ENCODE data around the gene ERI2. TPM values are rescaled to one million over a fixed set of nuclear protein-coding genes. Genes with fewer than 3 reads are reported as not detected.

Gene ERI2
- 10 to 100 TPM; 15.0 to 15.4 TPM for total RNA-seq

- peaks cover 23% of the 10 kb centered on the region for H3K36me3 Mint-ChIP-seq (ENCODE audit: low read depth)
- H3K4me3 Mint-ChIP-seq: peak within 1 kb of the TSS; percentile 97
- peak within 1 kb of the TSS; percentile 95 for H3K27ac Mint-ChIP-seq
- ATAC-seq: peak; percentile 90
- CTCF ChIA-PET: interaction anchor here (0.9 to 2.1 kb wide), 17 partner anchors 10 to 278 kb away, joined by 3 to 12 read pairs (median 4); partner anchors contain the start of genes DCUN1D3 and LYRM1
- no peaks in the 10 kb centered on the region for H3K27me3 Mint-ChIP-seq (ENCODE audit: low read depth)
- H3K4me1 Mint-ChIP-seq (ENCODE audit: low read depth): peaks cover 25% of the 10 kb centered on the region
- POLR2A ChIA-PET: interaction anchor here (0.6 to 2.2 kb wide), 11 partner anchors 9 to 132 kb away, joined by 3 to 11 read pairs (median 3); partner anchors contain the start of genes ACSM3, DCUN1D3, LYRM1 and THUMPD1
- peak; percentile 84 for DNase-seq
- H3K9me3 Mint-ChIP-seq (ENCODE audit: insufficient read depth): no peaks in the 10 kb centered on the region
Measured at GRCh38 chr16:20806168-20807050, at the start of gene ERI2, which contains the start of gene REXO5. Gene ERI2, minus strand, starts transcription at chr16:20806472. Its CDS starts 42 bp downstream, at chr16:20806430. Gene REXO5, plus strand, starts transcription at chr16:20806527. Its CDS starts 427 bp downstream, at chr16:20806954.

- H3K27ac Mint-ChIP-seq: no peak overlapping the region
- ATAC-seq (no peak), DNase-seq (no peak)
- ChIA-PET CTCF (interaction anchor here (1.9 kb wide), 1 partner anchor 20 kb away, joined by 6 read pairs; no protein-coding TSS in a partner anchor), POLR2A (interaction anchor here (1.2 kb wide), 1 partner anchor 45 kb away, joined by 4 read pairs; the partner anchor contains the start of genes DCUN1D3 and LYRM1)
- no peak overlapping the region for H3K4me3 Mint-ChIP-seq
- H3K4me1 Mint-ChIP-seq (ENCODE audit: low read depth): peaks cover 19% of the 10 kb centered on the region
- peaks cover 21% of the 10 kb centered on the region for H3K36me3 Mint-ChIP-seq (ENCODE audit: low read depth)
- H3K9me3 Mint-ChIP-seq (ENCODE audit: insufficient read depth): no peaks in the 10 kb centered on the region
- no peaks in the 10 kb centered on the region for H3K27me3 Mint-ChIP-seq (ENCODE audit: low read depth)
Measured at GRCh38 chr16:20854963-20855362, 48.7 kb upstream of the ERI2 start.

- POLR2A ChIA-PET: interaction anchor here (1.0 to 1.2 kb wide), 2 partner anchors 21 to 46 kb away, joined by 4 read pairs; partner anchors contain the start of genes DCUN1D3 and LYRM1
- CTCF ChIA-PET: interaction anchor here (1.3 kb wide), 2 partner anchors 21 to 46 kb away, joined by 4 to 9 read pairs; partner anchors contain the start of genes DCUN1D3 and LYRM1
Measured at GRCh38 chr16:20853981-20854620, 47.8 kb upstream of the ERI2 start.

GRCh38 chr16:20853143-20853542 lies 46.9 kb upstream of the ERI2 start:
- peaks cover 24% of the 10 kb centered on the region for H3K4me1 Mint-ChIP-seq (ENCODE audit: low read depth)
- CTCF ChIA-PET: interaction anchor here (0.5 to 1.7 kb wide), 6 partner anchors 22 to 337 kb away, joined by 3 to 9 read pairs (median 4); partner anchors contain the start of genes DCUN1D3, ERI2, LYRM1 and REXO5
- ATAC-seq (no peak), DNase-seq (no peak)
- no peak overlapping the region for H3K27ac Mint-ChIP-seq
- no peaks in the 10 kb centered on the region for H3K27me3 Mint-ChIP-seq (ENCODE audit: low read depth)
- H3K4me3 Mint-ChIP-seq: no peak overlapping the region
- H3K9me3 Mint-ChIP-seq (ENCODE audit: insufficient read depth): no peaks in the 10 kb centered on the region
- POLR2A ChIA-PET: no interaction called here
- H3K36me3 Mint-ChIP-seq (ENCODE audit: low read depth): peaks cover 18% of the 10 kb centered on the region

More at GRCh38 chr16:20853981-20854620, 47.8 kb upstream of the ERI2 start:
- DNase-seq: no peak
- Mint-ChIP-seq H3K4me3 (no peak overlapping the region), H3K27ac (no peak overlapping the region), H3K36me3 (ENCODE audit: low read depth) (peaks cover 18% of the 10 kb centered on the region), H3K4me1 (ENCODE audit: low read depth) (peaks cover 24% of the 10 kb centered on the region), H3K9me3 (ENCODE audit: insufficient read depth) (no peaks in the 10 kb centered on the region), H3K27me3 (ENCODE audit: low read depth) (no peaks in the 10 kb centered on the region)
- ATAC-seq: no peak

GRCh38 chr16:20851601-20852000 lies 45.3 kb upstream of the ERI2 start:
- no peaks in the 10 kb centered on the region for H3K9me3 Mint-ChIP-seq (ENCODE audit: insufficient read depth)
- ATAC-seq: no peak
- ChIA-PET CTCF (interaction anchor here (1.1 to 4.0 kb wide), 11 partner anchors 14 to 232 kb away, joined by 3 to 42 read pairs (median 8); partner anchors contain the start of genes DCUN1D3 and LYRM1), POLR2A (interaction anchor here (1.6 kb wide), 1 partner anchor 48 kb away, joined by 4 read pairs; the partner anchor contains the start of gene DCUN1D3)
- no peak overlapping the region for H3K4me3 Mint-ChIP-seq
- no peaks in the 10 kb centered on the region for H3K27me3 Mint-ChIP-seq (ENCODE audit: low read depth)
- no peak overlapping the region for H3K27ac Mint-ChIP-seq
- DNase-seq: no peak
- H3K36me3 Mint-ChIP-seq (ENCODE audit: low read depth): peaks cover 20% of the 10 kb centered on the region
- H3K4me1 Mint-ChIP-seq (ENCODE audit: low read depth): peaks cover 31% of the 10 kb centered on the region

- no peak for ATAC-seq
- Mint-ChIP-seq H3K27me3 (ENCODE audit: low read depth) (no peaks in the 10 kb centered on the region), H3K36me3 (ENCODE audit: low read depth) (peaks cover 26% of the 10 kb centered on the region), H3K27ac (no peak overlapping the region), H3K4me1 (ENCODE audit: low read depth) (peaks cover 33% of the 10 kb centered on the region), H3K4me3 (no peak overlapping the region), H3K9me3 (ENCODE audit: insufficient read depth) (no peaks in the 10 kb centered on the region)
- ChIA-PET POLR2A (interaction anchor here (1.6 kb wide), 1 partner anchor 49 kb away, joined by 4 read pairs; the partner anchor contains the start of gene DCUN1D3), CTCF (interaction anchor here (0.8 to 4.0 kb wide), 30 partner anchors 15 to 308 kb away, joined by 3 to 42 read pairs (median 5); partner anchors contain the start of gene LYRM1)
- DNase-seq: no peak
Measured at GRCh38 chr16:20850981-20851380, 44.7 kb upstream of the ERI2 start.

- peak; percentile 70 for ATAC-seq
Measured at GRCh38 chr16:20849589-20850390, 43.5 kb upstream of the ERI2 start.

GRCh38 chr16:20847550-20847949 lies 41.3 kb upstream of the ERI2 start:
- Mint-ChIP-seq H3K27me3 (ENCODE audit: low read depth) (no peaks in the 10 kb centered on the region), H3K4me1 (ENCODE audit: low read depth) (peaks cover 56% of the 10 kb centered on the region), H3K36me3 (ENCODE audit: low read depth) (peaks cover 34% of the 10 kb centered on the region), H3K9me3 (ENCODE audit: insufficient read depth) (no peaks in the 10 kb centered on the region), H3K27ac (peak overlapping the region; percentile 36), H3K4me3 (no peak overlapping the region)
- CTCF ChIA-PET: interaction anchor here (1.3 to 4.0 kb wide), 5 partner anchors 27 to 236 kb away, joined by 3 to 35 read pairs (median 5); partner anchors contain the start of genes ERI2 and REXO5
- POLR2A ChIA-PET: interaction anchor here (3.0 kb wide), 1 partner anchor 53 kb away, joined by 7 read pairs; the partner anchor contains the start of genes DCUN1D3 and LYRM1
- DNase-seq (no peak), ATAC-seq (no peak)

More at GRCh38 chr16:20849589-20850390, 43.5 kb upstream of the ERI2 start:
- ChIA-PET POLR2A (interaction anchor here (1.0 kb wide), 1 partner anchor 25 kb away, joined by 4 read pairs; no protein-coding TSS in a partner anchor), CTCF (interaction anchor here (0.5 to 4.0 kb wide), 47 partner anchors 9 to 707 kb away, joined by 3 to 42 read pairs (median 4); partner anchors contain the start of genes ERI2, LYRM1 and REXO5)
- Mint-ChIP-seq H3K27ac (no peak overlapping the region), H3K4me1 (ENCODE audit: low read depth) (peaks cover 41% of the 10 kb centered on the region), H3K27me3 (ENCODE audit: low read depth) (no peaks in the 10 kb centered on the region), H3K9me3 (ENCODE audit: insufficient read depth) (no peaks in the 10 kb centered on the region), H3K4me3 (no peak overlapping the region), H3K36me3 (ENCODE audit: low read depth) (peaks cover 27% of the 10 kb centered on the region)
- peak; percentile 69 for DNase-seq

GRCh38 chr16:20846551-20846950 lies 40.3 kb upstream of the ERI2 start:
- ATAC-seq (no peak), DNase-seq (no peak)
- ChIA-PET POLR2A (interaction anchor here (3.0 kb wide), 1 partner anchor 54 kb away, joined by 7 read pairs; the partner anchor contains the start of genes DCUN1D3 and LYRM1), CTCF (interaction anchor here (1.3 to 3.2 kb wide), 3 partner anchors 28 to 237 kb away, joined by 3 to 14 read pairs (median 5); partner anchors contain the start of genes ERI2 and REXO5)
- Mint-ChIP-seq H3K27me3 (ENCODE audit: low read depth) (no peaks in the 10 kb centered on the region), H3K9me3 (ENCODE audit: insufficient read depth) (no peaks in the 10 kb centered on the region), H3K27ac (no peak overlapping the region), H3K4me1 (ENCODE audit: low read depth) (peaks cover 56% of the 10 kb centered on the region), H3K4me3 (no peak overlapping the region), H3K36me3 (ENCODE audit: low read depth) (peaks cover 41% of the 10 kb centered on the region)

- Mint-ChIP-seq H3K36me3 (ENCODE audit: low read depth) (peaks cover 45% of the 10 kb centered on the region), H3K4me3 (no peak overlapping the region), H3K4me1 (ENCODE audit: low read depth) (peaks cover 56% of the 10 kb centered on the region), H3K27me3 (ENCODE audit: low read depth) (no peaks in the 10 kb centered on the region), H3K9me3 (ENCODE audit: insufficient read depth) (no peaks in the 10 kb centered on the region), H3K27ac (no peak overlapping the region)
- ChIA-PET CTCF (interaction anchor here (1.3 to 3.2 kb wide), 3 partner anchors 28 to 238 kb away, joined by 3 to 14 read pairs (median 5); partner anchors contain the start of genes ERI2 and REXO5), POLR2A (interaction anchor here (3.0 kb wide), 1 partner anchor 54 kb away, joined by 7 read pairs; the partner anchor contains the start of genes DCUN1D3 and LYRM1)
- ATAC-seq (no peak), DNase-seq (no peak)
Measured at GRCh38 chr16:20846030-20846429, 39.8 kb upstream of the ERI2 start.
